T-cell (primary cell): Measurements from ENCODE around the gene FOXR1. TPM values are rescaled to one million over a fixed set of nuclear protein-coding genes. Genes with fewer than 3 reads are reported as not detected.

Source experiments
- ATAC-seq, 4 experiments: fragments of 200-7000 bp in 3 of 4; fragments of 150-1000 bp in 1 of 4; cut with Tn5 transposase; replicated peaks in 1 of 4; 1 replicate in 3 of 4; 2 replicates in 1 of 4; pipeline ENCODE4 v1.10.0; 2021; ENCODE audit warnings: moderate library complexity in 3 of 4, mild to moderate bottlenecking in 2 of 4, moderate number of reproducible peaks in 1 of 4
- CTCF ChIA-PET, 2 donors: fragments of 300-600 bp; sonication (Branson Sonifier 250); formaldehyde crosslinking; loops; one replicate each; lab custom pipeline; 2022; ENCODE audit warnings: antibody characterized with exemption in 2 of 2; lab: Charles Lee
- POLR2A ChIA-PET, 2 donors: fragments of 300-600 bp; sonication (Branson Sonifier 250); formaldehyde crosslinking; loops; one replicate each; lab custom pipeline; 2022; ENCODE audit warnings: antibody characterized with exemption in 2 of 2; lab: Charles Lee
- DNase-seq, 35 experiments: peaks; one replicate each; pipeline versions ENCODE4 v3.0.0 to v3.0.0-alpha.2; 2013 to 2023
- H3K27ac ChIP-seq: one replicate; pipeline ENCODE4 v1.5.1; 2013; ENCODE audit warnings: low read length
- H3K27me3 ChIP-seq, 2 experiments: replicated peaks in 1 of 2; 1 replicate in 1 of 2; 2 replicates in 1 of 2; pipeline versions ENCODE4 v1.6.1 to v1.7.0; 2013; ENCODE audit warnings: low read length in 1 of 2, mixed read lengths in 1 of 2; ENCODE audit not compliant: control insufficient read depth in 2 of 2, insufficient read depth in 2 of 2; ENCODE audit errors: extremely low read depth in 1 of 2
- H3K36me3 ChIP-seq, 2 donors: 1 replicate in 1 of 2; 2 replicates in 1 of 2; pipeline versions ENCODE4 v1.6.1 to v1.7.0; 2013; ENCODE audit warnings: low read length in 1 of 2; ENCODE audit not compliant: control insufficient read depth in 2 of 2, insufficient read depth in 1 of 2; ENCODE audit errors: extremely low read depth in 1 of 2
- H3K4me1 ChIP-seq, 2 experiments: 1 replicate in 1 of 2; 2 replicates in 1 of 2; pipeline versions ENCODE4 v1.6.1 to v1.7.0; 2013; ENCODE audit warnings: low read length in 2 of 2, mixed read lengths in 1 of 2; ENCODE audit not compliant: insufficient read depth in 2 of 2, control insufficient read depth in 1 of 2; ENCODE audit errors: extremely low read depth in 1 of 2
- H3K4me3 ChIP-seq, 2 donors: 1 replicate in 1 of 2; 2 replicates in 1 of 2; pipeline versions ENCODE4 v1.5.1 to v1.7.0; 2013; ENCODE audit warnings: mild to moderate bottlenecking in 2 of 2, low read length in 1 of 2, moderate library complexity in 1 of 2; ENCODE audit not compliant: control insufficient read depth in 1 of 2; ENCODE audit errors: extremely low read depth in 1 of 2
- H3K9me3 ChIP-seq: 2 replicates; pipeline ENCODE4 v1.7.0; 2013
- H3K27ac Mint-ChIP-seq, 2 donors: one replicate each; pipeline ENCODE4 v1.8.0; 2020 to 2021; ENCODE audit warnings: mild to moderate bottlenecking in 2 of 2, mixed read lengths in 2 of 2
- H3K27me3 Mint-ChIP-seq, 2 donors: one replicate each; pipeline ENCODE4 v1.8.0; 2021 to 2022; ENCODE audit warnings: mixed read lengths in 2 of 2
- H3K36me3 Mint-ChIP-seq: one replicate; pipeline ENCODE4 v1.8.0; 2021; ENCODE audit warnings: mixed read lengths
- H3K4me1 Mint-ChIP-seq, 3 donors: one replicate each; pipeline ENCODE4 v1.8.0; 2020 to 2022; ENCODE audit warnings: mixed read lengths in 3 of 3, mild to moderate bottlenecking in 1 of 3
- H3K4me3 Mint-ChIP-seq, 3 donors: one replicate each; pipeline ENCODE4 v1.8.0; 2020 to 2022; ENCODE audit warnings: mild to moderate bottlenecking in 3 of 3, mixed read lengths in 3 of 3, moderate library complexity in 3 of 3
- H3K9me3 Mint-ChIP-seq, 3 donors: one replicate each; pipeline ENCODE4 v1.8.0; 2020 to 2022; ENCODE audit warnings: mixed read lengths in 3 of 3
- WGBS: methylation state at CpG from one replicate; pipeline ENCODE4 v1.1.5; 2013; ENCODE audit warnings: missing lambda C conversion rate; ENCODE audit not compliant: insufficient coverage; 5-methylcytosine and 5-hydroxymethylcytosine counted together
- total RNA-seq, 35 experiments: library from RNA in 6 of 35; stranded (reverse) in 6 of 35; fragments of 120-200 nt in 1 of 35; gene quantifications; one replicate each; pipeline versions ENCODE4 v1.2.1 to v1.2.4 and lab custom pipeline; 2013 to 2026

Gene FOXR1
- total RNA-seq, 5 donors from 2014 or later (not counting 1 experiment from before 2014, with no cell fraction given) = not detected

DNA sequence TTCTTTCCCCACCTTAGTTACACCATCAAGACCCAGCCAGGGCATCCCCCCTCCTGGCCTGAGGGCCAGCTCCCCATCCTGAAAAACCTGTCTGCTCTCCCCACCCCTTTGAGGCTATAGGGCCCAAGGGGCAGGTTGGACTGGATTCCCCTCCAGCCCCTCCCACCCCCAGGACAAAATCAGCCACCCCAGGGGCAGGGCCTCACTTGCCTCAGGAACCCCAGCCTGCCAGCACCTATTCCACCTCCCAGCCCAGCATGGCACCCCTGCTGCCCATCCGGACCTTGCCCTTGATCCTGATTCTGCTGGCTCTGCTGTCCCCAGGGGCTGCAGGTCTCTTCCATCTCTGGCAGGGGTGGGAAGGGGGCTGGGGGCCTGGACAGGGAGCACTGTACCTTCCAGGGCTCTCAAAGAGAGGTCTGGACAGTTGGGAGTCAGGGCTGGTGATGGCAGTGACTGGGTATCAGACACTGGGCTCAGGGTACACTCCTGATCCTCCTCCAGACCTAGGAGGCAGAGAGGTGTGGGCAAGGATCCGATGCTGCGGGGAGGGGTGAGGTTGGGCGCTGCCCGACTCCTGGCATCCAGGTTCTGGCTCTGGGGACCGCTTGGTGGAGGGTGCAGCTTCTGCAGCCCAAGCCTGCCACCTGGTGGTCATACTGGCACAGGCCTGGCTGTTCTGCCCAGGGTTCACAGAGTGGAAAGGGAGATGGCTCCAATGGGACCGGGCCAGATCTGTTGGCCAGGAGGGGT lies 15.3 kb upstream of the FOXR1 start, which contains the start of gene UPK2:
TSS of gene UPK2 (plus strand) at position 205 of the 753 bp plus-strand sequence. CDS start at position 258, 53 bp downstream.
- ATAC-seq (peak; percentile 96 to 99 (median 98)), DNase-seq (peak; percentile 67 to 93 (median 85))
- H3K36me3 ChIP-seq = no peaks in the 10 kb centered on the region
- no peak within 1 kb of the TSS for H3K4me3 Mint-ChIP-seq
- ChIA-PET CTCF (interaction anchor here (0.5 to 1.7 kb wide), 9 partner anchors 8 to 307 kb away, joined by 3 to 4 read pairs (median 3); partner anchors contain the start of gene SLC37A4 (in 1 of the 2)), POLR2A (no interaction called here)
- 0% methylated on average over 3 of the region's 7 CpGs for WGBS
- H3K36me3 Mint-ChIP-seq = no peaks in the 10 kb centered on the region
- peaks cover 0 to 13% of the 10 kb centered on the region in 2 donors for H3K27me3 Mint-ChIP-seq
- H3K4me1 ChIP-seq = peaks cover 0 to 10% of the 10 kb centered on the region in 2 experiments
- H3K27ac ChIP-seq = no peak within 1 kb of the TSS
- H3K9me3 Mint-ChIP-seq = no peaks in the 10 kb centered on the region
- peaks cover 0 to 32% of the 10 kb centered on the region in 2 experiments for H3K27me3 ChIP-seq
- no peak within 1 kb of the TSS for H3K4me3 ChIP-seq
- H3K4me1 Mint-ChIP-seq = peaks cover 5 to 11% (median 6%) of the 10 kb centered on the region in 3 donors
- no peaks in the 10 kb centered on the region for H3K9me3 ChIP-seq
- H3K27ac Mint-ChIP-seq = no peak within 1 kb of the TSS

DNA sequence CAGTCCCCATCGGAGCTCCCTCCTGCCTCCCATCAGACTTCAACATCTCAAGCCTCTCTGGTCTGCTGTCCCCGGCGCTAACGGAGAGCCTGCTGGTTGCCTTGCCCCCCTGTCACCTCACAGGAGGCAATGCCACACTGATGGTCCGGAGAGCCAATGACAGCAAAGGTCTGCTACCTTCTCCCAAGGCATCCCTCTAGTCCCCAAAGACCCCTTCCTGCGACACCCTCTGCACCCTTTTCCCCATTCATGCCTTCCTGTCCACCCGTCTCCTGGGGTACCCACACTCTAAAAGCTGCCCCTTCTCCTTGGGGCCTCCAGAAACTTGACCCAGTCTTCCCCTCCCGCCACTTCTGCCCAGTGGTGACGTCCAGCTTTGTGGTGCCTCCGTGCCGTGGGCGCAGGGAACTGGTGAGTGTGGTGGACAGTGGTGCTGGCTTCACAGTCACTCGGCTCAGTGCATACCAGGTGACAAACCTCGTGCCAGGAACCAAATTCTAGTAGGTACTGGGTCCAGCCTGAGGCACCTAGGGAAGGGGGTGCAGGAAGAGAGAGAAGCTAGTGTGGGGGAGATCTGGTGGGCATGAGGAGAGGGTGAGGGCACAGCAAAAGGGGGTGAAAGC lies 14.6 kb upstream of the FOXR1 start:
- CTCF ChIA-PET = interaction anchor here (0.6 to 1.7 kb wide), 8 partner anchors 9 to 307 kb away, joined by 3 to 4 read pairs (median 3); partner anchors contain the start of gene SLC37A4 (in 1 of the 2)
- POLR2A ChIA-PET = no interaction called here
- 42% methylated on average over 12 of the region's 14 CpGs for WGBS
- H3K4me1 ChIP-seq = peaks cover 0 to 10% of the 10 kb centered on the region in 2 experiments
- Mint-ChIP-seq H3K4me1 (peaks cover 5 to 11% (median 6%) of the 10 kb centered on the region in 3 donors), H3K27ac (no peak overlapping the region), H3K27me3 (peaks cover 0 to 10% of the 10 kb centered on the region in 2 donors), H3K9me3 (no peaks in the 10 kb centered on the region), H3K36me3 (no peaks in the 10 kb centered on the region), H3K4me3 (no peak overlapping the region)
- ATAC-seq = peak in 1 of 4 experiments; percentile 14
- no peak for DNase-seq
- H3K27me3 ChIP-seq = peaks cover 0 to 35% of the 10 kb centered on the region in 2 experiments
- H3K4me3 ChIP-seq = no peak overlapping the region
- H3K27ac ChIP-seq = no peak overlapping the region
- H3K9me3 ChIP-seq = no peaks in the 10 kb centered on the region
- H3K36me3 ChIP-seq = no peaks in the 10 kb centered on the region

DNA sequence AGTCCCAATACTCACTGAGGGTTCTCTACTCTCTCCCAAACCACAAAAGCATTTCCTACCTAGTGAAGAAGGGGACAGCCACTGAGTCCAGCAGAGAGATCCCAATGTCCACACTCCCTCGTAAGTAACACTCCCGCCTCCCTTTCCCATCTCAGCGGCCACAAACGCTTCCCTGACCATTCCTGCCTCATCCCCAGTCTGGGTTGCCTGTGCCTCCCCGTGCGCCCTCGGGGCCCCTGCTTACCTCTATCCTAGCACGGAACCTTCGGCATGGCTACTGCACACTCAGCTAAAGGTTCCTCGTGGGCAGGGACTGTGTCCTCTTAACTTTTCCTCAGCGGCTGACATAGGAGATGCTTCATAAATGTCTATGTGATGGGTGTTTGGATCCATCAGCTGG lies 14.0 kb upstream of the FOXR1 start:
- no peaks in the 10 kb centered on the region for H3K36me3 ChIP-seq
- peaks cover 5 to 11% (median 6%) of the 10 kb centered on the region in 3 donors for H3K4me1 Mint-ChIP-seq
- no peak overlapping the region for H3K4me3 Mint-ChIP-seq
- no peaks in the 10 kb centered on the region for H3K9me3 Mint-ChIP-seq
- no peaks in the 10 kb centered on the region for H3K9me3 ChIP-seq
- ChIA-PET CTCF (interaction anchor here in 1 of 2 donors (0.6 to 1.2 kb wide), 2 partner anchors 43 to 73 kb away, joined by 3 read pairs; partner anchors contain the start of gene SLC37A4), POLR2A (no interaction called here)
- DNase-seq (no peak), ATAC-seq (no peak)
- H3K4me1 ChIP-seq = peaks cover 0 to 10% of the 10 kb centered on the region in 2 experiments
- 86% methylated on average over 11 of the region's 11 CpGs for WGBS
- peaks cover 0 to 35% of the 10 kb centered on the region in 2 experiments for H3K27me3 ChIP-seq
- peaks cover 0 to 10% of the 10 kb centered on the region in 2 donors for H3K27me3 Mint-ChIP-seq
- no peak overlapping the region for H3K4me3 ChIP-seq
- H3K36me3 Mint-ChIP-seq = no peaks in the 10 kb centered on the region
- no peak overlapping the region for H3K27ac Mint-ChIP-seq
- H3K27ac ChIP-seq = no peak overlapping the region

DNA sequence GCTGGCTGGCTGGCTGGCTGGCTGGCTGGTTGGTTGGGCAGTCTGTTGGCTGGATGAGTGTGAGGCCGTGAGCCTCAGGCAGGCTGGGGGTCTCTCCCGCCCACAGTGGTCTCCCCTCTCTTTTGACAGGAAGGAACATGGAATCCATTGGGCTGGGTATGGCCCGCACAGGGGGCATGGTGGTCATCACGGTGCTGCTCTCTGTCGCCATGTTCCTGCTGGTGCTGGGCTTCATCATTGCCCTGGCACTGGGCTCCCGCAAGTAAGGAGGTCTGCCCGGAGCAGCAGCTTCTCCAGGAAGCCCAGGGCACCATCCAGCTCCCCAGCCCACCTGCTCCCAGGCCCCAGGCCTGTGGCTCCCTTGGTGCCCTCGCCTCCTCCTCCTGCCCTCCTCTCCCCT lies 13.6 kb upstream of the FOXR1 start:
- DNase-seq = no peak
- Histone ChIP-seq H3K27ac (no peak overlapping the region), H3K4me3 (no peak overlapping the region), H3K36me3 (no peaks in the 10 kb centered on the region), H3K4me1 (peaks cover 0 to 10% of the 10 kb centered on the region in 2 experiments), H3K27me3 (peaks cover 0 to 35% of the 10 kb centered on the region in 2 experiments), H3K9me3 (no peaks in the 10 kb centered on the region)
- ChIA-PET CTCF (interaction anchor here (0.6 to 1.2 kb wide), 2 partner anchors 73 to 148 kb away, joined by 3 read pairs; partner anchors contain the start of gene SLC37A4 (in 1 of the 2)), POLR2A (no interaction called here)
- peaks cover 0 to 10% of the 10 kb centered on the region in 2 donors for H3K27me3 Mint-ChIP-seq
- WGBS = 85% methylated on average over 8 of the region's 8 CpGs
- peaks cover 5 to 11% (median 6%) of the 10 kb centered on the region in 3 donors for H3K4me1 Mint-ChIP-seq
- H3K27ac Mint-ChIP-seq = no peak overlapping the region
- no peak for ATAC-seq
- no peaks in the 10 kb centered on the region for H3K9me3 Mint-ChIP-seq
- no peak overlapping the region for H3K4me3 Mint-ChIP-seq
- no peaks in the 10 kb centered on the region for H3K36me3 Mint-ChIP-seq

DNA sequence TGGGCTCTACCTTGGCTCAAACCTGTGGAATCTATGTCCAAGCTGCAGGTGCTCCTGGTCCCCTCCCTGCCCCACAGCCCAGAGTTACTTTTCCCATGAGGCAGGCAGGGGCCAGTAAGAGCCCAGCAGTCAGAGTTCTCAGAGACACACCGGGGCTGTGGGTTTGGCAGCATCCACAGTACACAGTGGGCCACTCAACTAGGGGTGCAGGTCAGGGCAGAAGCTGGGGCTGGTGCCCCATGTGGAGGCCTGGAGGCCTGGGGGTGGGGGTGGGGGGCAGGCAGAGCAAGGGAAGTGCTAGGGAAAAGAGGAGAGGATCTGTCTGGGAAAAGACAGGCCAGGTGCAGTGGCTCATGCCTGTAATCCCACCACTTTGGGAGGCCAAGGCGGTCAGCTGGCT lies 13.0 kb upstream of the FOXR1 start:
- peaks cover 0 to 10% of the 10 kb centered on the region in 2 experiments for H3K4me1 ChIP-seq
- H3K4me3 Mint-ChIP-seq = no peak overlapping the region
- H3K4me3 ChIP-seq = no peak overlapping the region
- ChIA-PET CTCF (interaction anchor here (0.6 to 0.7 kb wide), 2 partner anchors 31 to 148 kb away, joined by 3 read pairs; no protein-coding TSS in a partner anchor), POLR2A (interaction anchor here (0.7 kb wide), 2 partner anchors 178 to 585 kb away, joined by 3 to 4 read pairs; no protein-coding TSS in a partner anchor)
- peaks cover 0 to 32% of the 10 kb centered on the region in 2 experiments for H3K27me3 ChIP-seq
- H3K27me3 Mint-ChIP-seq = peaks cover 0 to 10% of the 10 kb centered on the region in 2 donors
- H3K27ac Mint-ChIP-seq = no peak overlapping the region
- WGBS = 100% methylated on average over 2 of the region's 2 CpGs
- no peaks in the 10 kb centered on the region for H3K36me3 Mint-ChIP-seq
- H3K36me3 ChIP-seq = no peaks in the 10 kb centered on the region
- peaks cover 5 to 11% (median 6%) of the 10 kb centered on the region in 3 donors for H3K4me1 Mint-ChIP-seq
- no peak for ATAC-seq
- no peak overlapping the region for H3K27ac ChIP-seq
- H3K9me3 Mint-ChIP-seq = no peaks in the 10 kb centered on the region
- no peak for DNase-seq
- no peaks in the 10 kb centered on the region for H3K9me3 ChIP-seq

DNA sequence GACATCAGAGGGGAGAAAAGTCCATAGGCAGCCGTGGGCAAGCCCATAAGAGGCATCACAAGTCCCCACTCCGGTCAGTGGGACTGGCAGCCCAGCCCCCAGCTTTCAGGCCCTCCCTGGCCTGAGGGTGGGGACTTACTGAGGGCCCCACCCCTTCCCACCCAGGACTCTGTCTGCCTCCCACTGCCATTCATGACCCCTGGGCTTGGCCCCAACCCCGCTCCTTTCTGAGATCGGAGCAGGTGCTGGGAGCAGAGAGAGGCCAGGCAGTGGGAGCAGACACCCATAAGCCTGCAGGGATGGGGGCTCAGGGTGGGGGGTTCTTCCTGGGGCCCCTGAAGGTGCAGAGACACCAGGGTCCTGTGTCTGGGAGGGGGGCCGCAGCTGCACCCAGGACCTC lies 10.4 kb upstream of the FOXR1 start:
- ChIA-PET POLR2A (no interaction called here), CTCF (no interaction called here)
- Histone ChIP-seq H3K4me3 (no peak overlapping the region), H3K9me3 (no peaks in the 10 kb centered on the region), H3K27me3 (peaks cover 0 to 25% of the 10 kb centered on the region in 2 experiments), H3K27ac (no peak overlapping the region), H3K4me1 (peaks cover 0 to 7% of the 10 kb centered on the region in 2 experiments), H3K36me3 (no peaks in the 10 kb centered on the region)
- Mint-ChIP-seq H3K4me3 (no peak overlapping the region), H3K9me3 (no peaks in the 10 kb centered on the region), H3K27ac (no peak overlapping the region), H3K4me1 (peaks cover 4 to 10% (median 5%) of the 10 kb centered on the region in 3 donors), H3K27me3 (peaks cover 0 to 5% of the 10 kb centered on the region in 2 donors), H3K36me3 (no peaks in the 10 kb centered on the region)
- no peak for DNase-seq
- 71% methylated on average over 2 of the region's 5 CpGs for whole genome bisulfite sequencing
- no peak for ATAC-seq
